HEK293 (cell line): Measurements from ENCODE around the gene PGPEP1.

Experiments used
- CTCF ChIP-seq: fragments of 450-650 bp; formaldehyde crosslinking; IDR thresholded peaks from 2 replicates; pipeline ENCODE4 v1.5.1; 2016; ENCODE audit warnings: missing biosample characterization, missing genetic modification characterization
- SP2 ChIP-seq: fragments of 450-650 bp; formaldehyde crosslinking; IDR thresholded peaks from 2 replicates; pipeline ENCODE4 v1.5.1; 2016; ENCODE audit warnings: missing biosample characterization, missing genetic modification characterization
- ZBTB44 ChIP-seq: fragments of 450-650 bp; IDR thresholded peaks from 2 replicates; pipeline ENCODE4 v1.5.1; 2018; ENCODE audit warnings: missing biosample characterization, mild to moderate bottlenecking, missing genetic modification characterization
- ZNF16 ChIP-seq: fragments of 450-650 bp; formaldehyde crosslinking; IDR thresholded peaks from 2 replicates; pipeline ENCODE4 v1.5.1; 2016; ENCODE audit warnings: low read depth, missing biosample characterization, missing genetic modification characterization
- ZNF211 ChIP-seq: fragments of 450-650 bp; formaldehyde crosslinking; IDR thresholded peaks from 2 replicates; pipeline ENCODE4 v1.5.1; 2016; ENCODE audit warnings: low read depth, missing biosample characterization, missing genetic modification characterization
- ZNF518A ChIP-seq: fragments of 450-650 bp; formaldehyde crosslinking; conservative IDR thresholded peaks from 2 replicates; pipeline ENCODE4 v1.5.1; 2016; ENCODE audit warnings: low read depth, missing biosample characterization, missing genetic modification characterization
- ZNF521 ChIP-seq: fragments of 450-650 bp; formaldehyde crosslinking; IDR thresholded peaks from 2 replicates; pipeline ENCODE4 v1.5.1; 2017; ENCODE audit warnings: missing biosample characterization, mild to moderate bottlenecking, missing genetic modification characterization
- ZSCAN30 ChIP-seq: fragments of 450-650 bp; IDR thresholded peaks from 2 replicates; pipeline ENCODE4 v1.5.1; 2018; ENCODE audit warnings: missing biosample characterization, mild to moderate bottlenecking, missing genetic modification characterization, moderate library complexity

- TF ChIP-seq CTCF (tag by site-specific recombination) (no peak), ZSCAN30 (no peak), ZBTB44 (tag by site-specific recombination) (no peak), ZNF521 (tag by site-specific recombination) (no peak), ZNF211 (tag by site-specific recombination) (no peak), ZNF518A (tag by site-specific recombination) (no peak), ZNF16 (no peak), SP2 (tag by site-specific recombination) (no peak)
Observed at GRCh38 chr19:18362934-18363542, 22.6 kb downstream of the PGPEP1 start.
